Activated CD8-positive, alpha-beta memory T cell treated with anti-CD3 and anti-CD28 coated beads for 1 hour (primary cell): ENCODE data around the gene TRPM2.

ENCODE experiments used
- DNase-seq, 2 donors: peaks; one replicate each; pipeline ENCODE4 v3.0.0-alpha.2; 2020; ENCODE audit warnings: low read depth in 1 of 2; ENCODE audit errors: extremely low read depth in 1 of 2

Gene TRPM2

DNA sequence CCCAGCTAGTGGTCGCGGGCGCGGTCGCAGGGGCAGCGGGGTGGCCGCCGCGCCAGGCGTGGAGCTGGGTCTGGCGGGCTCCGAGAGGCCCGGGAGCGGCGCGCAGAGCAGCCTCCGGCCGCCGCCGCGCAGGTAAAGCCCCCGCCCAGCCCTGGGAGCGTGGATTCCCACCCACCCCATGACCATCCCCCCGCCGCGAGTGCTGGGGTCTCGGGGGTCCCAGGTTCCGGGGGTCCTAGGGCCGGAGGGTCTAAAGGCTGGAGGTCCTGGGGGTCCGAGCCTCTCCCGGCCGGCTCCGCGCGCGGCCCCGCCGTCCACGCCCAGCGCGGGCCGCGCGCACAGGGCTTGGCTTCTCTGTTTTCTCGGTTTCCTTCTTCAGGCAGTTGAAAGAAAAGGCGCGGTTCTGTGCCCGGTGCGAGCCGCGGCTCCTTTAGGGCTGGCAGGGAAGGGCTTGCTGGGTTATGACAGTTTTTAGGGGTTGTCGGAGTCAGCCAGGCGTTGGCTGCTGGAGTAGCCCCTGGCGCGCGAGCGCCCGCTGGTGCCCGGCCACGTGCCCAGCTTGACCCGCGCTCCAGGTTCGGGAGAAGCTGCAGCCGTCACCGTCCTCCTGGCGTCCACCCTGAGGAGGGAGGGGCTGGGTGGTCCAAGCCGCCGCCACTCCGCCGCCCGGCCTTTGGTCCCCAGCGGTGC lies 102.2 kb downstream of the TRPM2 start:
- peak in 1 of 2 donors; percentile 4 for DNase-seq

DNA sequence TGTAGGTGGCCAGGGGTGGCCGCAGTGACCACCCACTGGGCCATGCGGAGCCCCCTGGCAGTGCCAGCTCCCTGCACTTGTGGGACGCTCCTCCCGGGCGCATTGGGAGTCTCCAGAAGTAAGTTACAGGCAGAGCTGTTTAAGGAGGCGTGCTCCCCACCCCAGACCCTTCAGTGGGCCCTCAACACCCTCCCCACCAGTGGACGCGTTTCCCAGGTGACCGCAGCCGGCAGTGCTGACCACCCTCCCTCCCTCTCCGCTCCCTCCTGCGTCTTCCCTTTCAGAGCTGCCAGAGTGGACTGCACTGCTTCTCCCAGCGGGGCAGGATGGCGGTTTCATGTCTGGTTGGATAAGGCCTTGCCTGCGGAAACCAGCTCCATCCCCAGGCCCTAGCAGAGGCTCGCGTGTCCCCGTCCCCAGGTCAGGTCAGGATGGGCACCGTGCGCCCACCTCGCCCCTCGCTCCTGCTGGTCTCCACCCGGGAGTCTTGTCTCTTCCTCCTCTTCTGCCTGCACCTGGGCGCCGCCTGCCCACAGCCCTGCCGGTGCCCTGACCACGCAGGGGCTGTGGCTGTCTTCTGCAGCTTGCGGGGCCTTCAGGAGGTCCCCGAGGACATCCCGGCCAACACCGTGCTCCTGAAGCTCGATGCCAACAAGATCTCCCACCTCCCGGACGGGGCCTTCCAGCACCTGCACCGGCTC lies 102.9 kb downstream of the TRPM2 start:
- no peak for DNase-seq

- no peak for DNase-seq
Observed at GRCh38 chr21:44456915-44457736, 103.7 kb downstream of the TRPM2 start.

DNA sequence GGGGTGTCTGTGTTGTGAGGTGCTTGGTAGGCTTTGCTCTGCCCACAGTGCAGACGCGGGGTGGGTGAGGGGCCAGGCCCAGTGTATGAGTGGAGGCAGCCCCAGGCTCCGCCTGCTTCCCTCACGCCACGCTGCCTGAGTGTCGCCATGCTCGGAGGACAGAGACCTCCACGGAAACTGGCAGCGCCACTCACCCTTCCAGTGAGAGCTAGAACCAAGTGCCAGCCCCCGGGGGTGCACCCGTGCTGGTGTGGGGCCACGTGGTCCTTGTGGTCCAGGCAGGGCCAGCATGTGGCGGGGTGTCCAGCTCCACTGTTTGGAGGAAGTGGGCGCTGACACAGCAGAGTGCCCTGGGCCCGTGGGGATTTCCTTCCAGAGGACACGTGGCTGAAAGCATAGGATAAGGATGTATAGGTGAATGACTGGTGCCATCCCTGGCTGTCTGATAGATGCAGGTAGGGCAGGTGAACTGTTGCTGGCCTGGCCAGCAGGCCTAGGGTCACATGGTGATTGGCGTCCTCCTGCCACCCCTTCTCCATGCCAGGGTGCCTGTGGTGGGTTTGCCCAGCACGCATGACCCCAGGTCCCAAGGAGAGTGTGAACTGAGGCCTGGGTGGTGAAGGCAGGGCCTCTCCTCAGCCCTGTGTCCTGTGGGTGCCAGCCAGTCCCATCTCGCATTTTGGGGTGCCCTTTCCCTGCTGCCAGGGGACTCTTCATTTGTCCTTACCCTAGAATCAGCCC lies 105.7 kb downstream of the TRPM2 start:
- no peak for DNase-seq

DNA sequence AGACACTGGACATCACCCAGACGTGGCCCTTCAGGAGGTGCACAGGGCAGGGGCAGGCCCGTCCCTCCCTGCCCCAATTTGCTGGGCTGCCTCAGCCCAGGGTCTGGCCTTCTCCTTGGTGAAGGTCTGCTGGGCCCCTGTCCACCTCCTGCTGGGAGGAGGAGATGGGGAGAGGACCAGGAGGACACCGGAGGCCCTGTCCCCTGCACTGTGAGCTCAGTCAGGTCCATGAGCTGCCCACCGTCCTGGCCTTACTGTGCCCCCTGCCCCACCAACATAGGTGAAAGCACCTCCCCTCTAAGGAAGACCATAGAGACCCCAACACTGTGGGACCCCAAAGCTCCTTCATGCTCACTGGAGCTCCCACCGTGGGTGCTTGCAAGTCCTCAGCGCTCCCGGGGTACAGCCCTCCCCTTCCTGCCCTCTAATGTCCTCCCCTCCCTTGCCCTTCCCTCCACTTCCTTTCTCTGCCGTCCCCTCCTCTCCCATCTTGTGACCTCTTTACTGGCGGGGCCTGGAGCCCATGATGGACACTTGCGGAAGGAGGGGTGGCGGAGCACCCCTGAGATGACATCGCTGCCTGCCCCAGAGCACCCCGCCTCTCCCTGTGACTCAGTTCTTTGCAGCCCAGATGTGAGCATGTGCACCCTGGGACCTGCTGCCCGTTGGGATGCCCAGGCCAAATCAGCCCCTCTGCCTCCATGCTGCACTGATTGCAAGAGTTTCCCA lies 106.5 kb downstream of the TRPM2 start:
- no peak for DNase-seq

DNA sequence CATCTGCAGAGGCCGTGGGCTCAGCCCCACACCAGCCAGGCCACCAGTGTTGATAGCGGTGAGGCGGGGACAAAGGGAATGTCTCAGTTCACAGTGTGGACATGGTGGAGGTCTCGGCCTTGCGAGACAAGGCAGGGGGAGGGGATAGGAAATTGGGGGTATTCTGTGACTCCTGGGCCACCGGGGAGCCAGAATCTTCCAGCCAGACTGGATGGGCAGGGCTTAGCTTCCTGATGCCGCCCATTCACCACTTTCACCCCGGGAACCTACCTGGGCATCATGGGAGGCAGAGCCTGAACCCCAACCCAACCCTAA lies 107.0 kb downstream of the TRPM2 start:
- no peak for DNase-seq

GRCh38 chr21:44461005-44461404 lies 107.6 kb downstream of the TRPM2 start:
- DNase-seq = no peak

DNA sequence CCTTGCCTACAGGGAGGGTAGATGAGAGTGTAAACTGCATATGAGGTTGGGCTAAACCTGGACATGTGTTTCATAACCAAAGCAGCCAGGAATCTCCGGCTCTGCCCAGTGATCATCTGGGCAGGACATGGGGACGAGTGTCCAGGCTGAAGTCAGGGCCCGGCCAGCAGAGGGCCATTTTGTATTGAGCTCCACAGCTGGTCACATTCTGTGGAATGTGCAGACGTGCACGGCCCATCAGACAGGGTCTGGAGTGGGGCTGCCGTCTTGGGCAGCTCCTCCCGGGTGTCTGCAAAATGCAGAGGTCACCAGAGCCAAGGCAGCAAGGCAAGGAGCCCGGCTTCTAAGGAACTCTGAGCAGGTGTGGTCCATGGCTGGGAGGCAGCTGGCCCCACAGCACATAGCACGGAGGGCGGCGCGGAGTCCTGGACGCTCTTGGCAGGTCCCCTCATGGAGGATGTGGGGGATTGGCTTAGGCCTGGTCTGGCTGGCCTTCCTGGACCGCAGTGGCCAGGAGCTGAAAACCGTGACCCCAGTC lies 108.1 kb downstream of the TRPM2 start:
- DNase-seq = no peak

DNA sequence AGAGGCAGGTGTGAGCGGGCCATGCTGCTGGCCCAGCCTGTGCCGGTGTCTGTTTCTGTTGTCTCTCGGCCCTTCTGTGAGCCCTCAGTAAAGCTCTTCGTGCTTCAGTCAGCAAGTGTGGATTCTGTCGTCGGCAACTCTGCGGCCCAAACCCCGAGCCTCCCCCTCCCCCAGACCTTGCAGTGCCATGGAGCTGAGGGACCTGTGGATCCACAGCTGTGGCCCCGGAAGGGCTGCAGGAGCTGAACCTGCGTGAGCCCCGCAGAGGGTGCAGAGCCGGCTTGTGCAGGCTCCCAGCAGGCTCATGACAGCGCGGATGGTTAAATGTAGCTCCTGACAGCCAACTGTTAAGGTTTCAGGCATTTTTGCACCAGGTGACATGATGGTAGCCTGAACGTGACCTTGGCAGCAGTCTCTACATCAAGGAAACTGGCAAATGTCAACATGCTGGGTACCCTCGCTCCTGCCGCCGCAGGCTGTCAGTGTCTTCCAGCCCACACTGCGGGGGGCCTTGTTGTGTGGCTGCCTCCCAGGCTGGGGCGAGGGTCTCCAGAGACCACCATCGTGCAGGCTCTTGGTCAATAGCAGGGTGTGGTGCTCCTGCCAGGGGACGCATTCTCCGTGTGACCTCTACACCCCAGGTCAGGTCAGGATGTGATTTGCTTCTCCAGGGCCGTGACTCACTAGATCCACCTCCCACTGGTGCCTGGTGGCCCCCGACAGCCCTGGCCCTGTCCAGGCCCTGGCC lies 108.8 kb downstream of the TRPM2 start:
- DNase-seq = no peak

GRCh38 chr21:44462834-44463200 lies 109.4 kb downstream of the TRPM2 start:
- DNase-seq = no peak

DNA sequence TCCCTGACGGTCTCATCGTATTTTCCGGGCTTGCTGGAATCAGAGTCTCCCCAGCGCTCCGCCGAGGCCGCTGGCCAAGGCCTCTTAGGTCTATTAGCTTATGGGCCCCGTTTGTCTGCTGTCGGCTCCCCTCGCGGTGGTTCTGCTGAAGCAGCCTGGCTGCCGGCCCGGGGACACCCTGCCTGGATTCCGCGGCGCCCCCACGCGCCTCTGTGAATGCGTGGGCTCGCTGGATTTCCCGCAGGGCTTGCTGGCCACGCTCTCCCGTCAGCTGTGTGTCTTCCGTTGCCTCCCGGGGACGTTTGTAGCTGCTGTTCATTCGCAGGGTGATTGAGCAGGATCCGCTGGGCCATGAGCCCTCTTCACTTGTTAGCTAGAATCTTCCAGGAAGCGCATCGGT lies 110.3 kb downstream of the TRPM2 start:
- no peak for DNase-seq

GRCh38 chr21:44464351-44464750 lies 110.9 kb downstream of the TRPM2 start:
- no peak for DNase-seq

- DNase-seq = no peak
Observed at GRCh38 chr21:44466351-44466954, 113.0 kb downstream of the TRPM2 start.

GRCh38 chr21:44466996-44467858 lies 113.8 kb downstream of the TRPM2 start:
- no peak for DNase-seq

DNA sequence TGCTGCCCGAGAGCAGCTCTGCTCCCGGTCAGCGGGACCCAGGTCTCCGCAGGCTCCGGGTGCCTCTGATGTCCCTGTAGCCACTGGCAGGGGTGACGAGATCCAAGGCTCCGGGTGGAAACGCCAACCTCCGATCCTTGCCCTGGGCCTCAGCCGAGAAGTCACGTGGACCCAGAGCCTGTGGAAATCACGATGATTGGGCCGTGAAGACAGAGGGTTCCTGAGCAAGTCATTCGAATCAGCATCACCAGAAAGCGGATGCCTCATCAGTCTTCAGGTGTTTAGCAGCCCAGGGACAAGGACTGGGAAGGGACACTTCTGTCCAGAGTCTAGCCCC lies 114.4 kb downstream of the TRPM2 start:
- DNase-seq = no peak

DNA sequence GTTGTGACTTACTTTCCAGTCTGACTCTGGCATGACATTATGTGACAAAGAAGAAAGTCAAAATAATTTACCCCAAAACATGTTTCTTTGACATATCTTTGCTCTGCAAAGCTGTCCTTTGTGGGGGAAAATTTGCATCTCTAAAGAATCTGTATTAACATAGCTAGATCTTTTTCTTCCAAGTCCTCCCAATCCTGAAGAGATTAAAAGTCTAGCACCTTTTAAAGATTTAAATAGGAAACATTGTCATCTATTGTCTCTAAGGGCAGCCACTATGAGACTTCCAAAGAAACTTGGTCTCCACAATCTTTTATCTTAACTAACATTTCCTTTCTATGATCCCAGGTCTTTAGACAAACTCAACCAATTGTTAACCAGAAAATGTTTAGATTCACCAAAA lies 117.9 kb downstream of the TRPM2 start:
- no peak for DNase-seq

DNA sequence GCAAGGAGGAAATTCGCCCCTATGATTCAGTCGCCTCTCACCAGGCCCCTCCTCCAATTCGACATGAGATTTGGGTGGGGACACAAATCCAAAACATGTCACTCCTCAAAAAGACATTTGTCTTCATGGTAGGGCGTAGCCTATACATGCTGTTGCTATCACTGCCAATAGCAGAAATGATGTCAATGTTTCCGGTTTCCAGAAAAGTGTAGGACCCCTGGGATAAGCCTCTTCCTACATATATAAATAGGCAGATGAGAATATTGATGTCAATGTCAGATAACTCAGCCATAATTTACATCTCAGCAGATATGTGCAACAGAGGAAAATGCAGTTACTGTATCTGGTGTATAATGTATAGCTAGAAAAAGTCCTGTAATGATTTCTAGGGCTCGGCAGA lies 118.6 kb downstream of the TRPM2 start:
- no peak for DNase-seq

DNA sequence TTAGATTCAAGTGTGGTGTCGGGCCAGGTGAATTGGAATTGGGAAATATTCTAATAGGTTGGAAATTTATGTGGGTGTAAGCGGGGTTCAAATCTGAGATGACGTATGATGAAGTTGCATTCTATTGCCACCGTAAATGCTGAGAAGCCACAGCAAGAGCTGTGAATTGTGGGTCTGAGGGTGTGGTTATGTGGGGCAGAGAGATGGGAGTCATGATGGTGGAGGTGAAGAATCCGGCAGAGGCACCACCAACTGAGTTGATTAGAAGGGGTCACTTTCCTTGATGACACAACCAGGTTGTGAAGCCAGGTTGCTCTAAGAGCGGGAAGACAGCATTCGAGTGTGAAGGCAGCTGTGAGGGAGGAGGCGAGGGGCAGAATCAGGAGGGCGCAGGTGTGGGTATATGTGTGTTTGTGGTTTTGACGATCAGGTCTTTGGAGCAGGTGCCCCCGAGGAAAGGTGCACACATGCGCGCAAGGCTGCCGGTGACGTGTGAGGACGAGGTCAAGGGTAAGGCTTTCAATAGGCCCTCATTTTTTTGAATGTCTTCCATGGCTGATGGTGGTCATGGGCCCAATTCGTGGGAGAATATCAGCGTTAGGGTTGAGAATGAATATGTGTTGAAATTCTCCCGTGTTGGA lies 120.6 kb downstream of the TRPM2 start:
- DNase-seq = no peak
